Left lung (tissue), 10 donors: ENCODE measurements around the gene ZNF682. TPM values are rescaled to one million over a fixed set of nuclear protein-coding genes. Genes with fewer than 3 reads are reported as not detected.

Experiments
- ATAC-seq: fragments of 200-7000 bp; cut with Tn5 transposase; one replicate; pipeline ENCODE4 v1.9.1; 2020; ENCODE audit warnings: moderate library complexity
- DNase-seq, 4 donors: peaks; one replicate each; pipeline ENCODE4 v3.0.0-alpha.2; 2013 to 2020
- H3K27ac ChIP-seq, 2 donors: fragments of 200-600 bp; sonication (generic) in 1 of 2; one replicate each; pipeline versions ENCODE4 v1.5.0 to v1.8.0; 2020 to 2021
- H3K27me3 ChIP-seq, 2 donors: fragments of 200-600 bp; sonication (generic) in 1 of 2; one replicate each; pipeline versions ENCODE4 v1.5.0 to v1.8.0; 2020 to 2021
- H3K36me3 ChIP-seq, 2 donors: fragments of 200-600 bp; sonication (generic) in 1 of 2; one replicate each; pipeline versions ENCODE4 v1.5.0 to v1.8.0; 2020 to 2021
- H3K4me1 ChIP-seq, 2 donors: fragments of 200-600 bp; one replicate each; pipeline ENCODE4 v1.8.0; 2021
- H3K4me3 ChIP-seq, 2 donors: fragments of 200-600 bp; sonication (generic) in 1 of 2; one replicate each; pipeline versions ENCODE4 v1.5.0 to v1.8.0; 2020 to 2021; ENCODE audit warnings: mild to moderate bottlenecking in 1 of 2
- H3K9me3 ChIP-seq, 2 donors: fragments of 200-600 bp; sonication (generic) in 1 of 2; one replicate each; pipeline versions ENCODE4 v1.5.0 to v1.8.0; 2020 to 2021
- intact Hi-C, 2 donors: fragments of 100-400 bp; cut with DNase I; formaldehyde crosslinking; loops; one replicate each; pipeline versions ENCODE4 v1.11.2 to v1.14.2; 2022
- polyA plus RNA-seq, 6 donors: library from polyadenylated mRNA; unstranded; fragments of 120-200 nt; gene quantifications; one replicate each; pipeline ENCODE4 v1.2.1, GENCODE V29; 2013; ENCODE audit not compliant: insufficient read length in 6 of 6
- total RNA-seq, 2 donors: library from RNA; stranded (reverse); fragmentation: NEBNext Ultra II Directional; extraction: Animal tissue kit (Norgen Biotek cat#: 25700); gene quantifications; one replicate each; pipeline ENCODE4 v1.2.1, GENCODE V29; 2021
- TF ChIP-seq, protein P1 (sequence below), 2 donors: fragments of 200-600 bp; sonication (generic) in 1 of 2; IDR thresholded peaks; one replicate each; pipeline versions ENCODE4 v1.5.0 to v1.8.0; 2021; ENCODE audit warnings: antibody characterized with exemption in 2 of 2
- donor health status: DM: no; HTN: yes; CAD: no.
- donor health status: DM: no; HTN: no; CAD: no.

Gene ZNF682
- total and polyA plus RNA-seq, 8 donors: 6.2 to 29.9 (median 22.5) TPM

DNA sequence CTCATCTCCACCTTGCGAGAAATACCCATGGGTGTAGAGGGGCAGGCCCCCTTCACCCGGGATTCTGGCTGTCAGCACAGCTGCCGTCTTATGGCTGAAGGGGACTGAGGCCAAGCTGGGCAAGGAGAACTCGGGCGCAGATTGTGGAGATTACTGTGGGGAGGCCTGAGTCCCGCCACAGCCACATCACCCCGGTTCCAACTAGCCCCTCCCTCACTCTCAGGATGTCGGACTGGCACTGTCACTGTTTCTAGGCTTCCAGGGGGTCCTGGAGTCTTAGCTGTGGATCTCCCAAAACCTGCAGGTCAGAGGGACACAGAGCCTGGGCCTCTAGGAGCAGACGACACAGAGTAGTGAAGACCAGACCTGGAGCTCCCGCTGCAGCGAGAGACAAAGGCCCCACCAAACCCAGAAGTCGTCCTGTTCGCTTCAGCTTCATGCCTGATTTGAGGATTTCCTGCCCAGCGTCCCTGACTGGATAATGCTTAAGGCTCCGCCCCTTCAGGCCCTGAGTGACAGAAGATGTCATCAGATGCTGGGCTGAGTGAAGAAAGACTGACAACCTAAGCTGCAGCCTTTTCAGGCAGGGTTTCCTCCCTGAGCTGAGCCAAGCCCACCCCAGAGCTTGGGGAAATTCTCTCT lies 82.8 kb downstream of the ZNF682 start:
- ATAC-seq (no peak), DNase-seq (peak in 1 of 4 donors; percentile 20)
- H3K27ac ChIP-seq: no peak overlapping the region
- intact Hi-C loops: loop anchor here in 1 of 2 donors (10.0 kb wide), 1 partner anchor 422 kb away; the partner anchor contains the start of gene CILP2
- no peaks in the 10 kb centered on the region for H3K36me3 ChIP-seq
- H3K4me1 ChIP-seq: peaks cover 0 to 4% of the 10 kb centered on the region in 2 donors
- H3K9me3 ChIP-seq: peaks cover 0 to 3% of the 10 kb centered on the region in 2 donors
- no peaks in the 10 kb centered on the region for H3K27me3 ChIP-seq
- H3K4me3 ChIP-seq: no peak overlapping the region
- TF ChIP-seq, protein P1, sequence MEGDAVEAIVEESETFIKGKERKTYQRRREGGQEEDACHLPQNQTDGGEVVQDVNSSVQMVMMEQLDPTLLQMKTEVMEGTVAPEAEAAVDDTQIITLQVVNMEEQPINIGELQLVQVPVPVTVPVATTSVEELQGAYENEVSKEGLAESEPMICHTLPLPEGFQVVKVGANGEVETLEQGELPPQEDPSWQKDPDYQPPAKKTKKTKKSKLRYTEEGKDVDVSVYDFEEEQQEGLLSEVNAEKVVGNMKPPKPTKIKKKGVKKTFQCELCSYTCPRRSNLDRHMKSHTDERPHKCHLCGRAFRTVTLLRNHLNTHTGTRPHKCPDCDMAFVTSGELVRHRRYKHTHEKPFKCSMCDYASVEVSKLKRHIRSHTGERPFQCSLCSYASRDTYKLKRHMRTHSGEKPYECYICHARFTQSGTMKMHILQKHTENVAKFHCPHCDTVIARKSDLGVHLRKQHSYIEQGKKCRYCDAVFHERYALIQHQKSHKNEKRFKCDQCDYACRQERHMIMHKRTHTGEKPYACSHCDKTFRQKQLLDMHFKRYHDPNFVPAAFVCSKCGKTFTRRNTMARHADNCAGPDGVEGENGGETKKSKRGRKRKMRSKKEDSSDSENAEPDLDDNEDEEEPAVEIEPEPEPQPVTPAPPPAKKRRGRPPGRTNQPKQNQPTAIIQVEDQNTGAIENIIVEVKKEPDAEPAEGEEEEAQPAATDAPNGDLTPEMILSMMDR (IDR thresholded peaks at IDR 0.05): no peak

DNA sequence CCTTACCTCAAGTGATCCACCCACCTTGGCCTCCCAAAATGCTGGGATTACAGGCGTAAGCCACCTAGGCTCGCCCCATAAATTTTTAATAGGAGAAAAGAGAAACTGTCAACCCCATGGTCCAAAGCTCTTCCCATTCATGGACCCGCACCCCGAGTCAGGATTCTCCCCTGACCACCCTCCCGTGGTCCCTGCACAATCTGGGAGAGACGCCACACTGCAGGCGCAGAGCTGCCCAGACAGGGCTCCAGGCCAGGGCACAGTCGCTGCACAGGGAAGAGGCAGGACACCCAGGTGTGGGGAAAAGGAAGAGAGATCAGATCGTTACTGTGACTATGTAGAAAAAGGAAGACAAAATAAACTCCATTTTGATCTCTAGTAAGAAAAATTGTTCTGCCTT lies 84.1 kb downstream of the ZNF682 start:
- Histone ChIP-seq H3K9me3 (peaks cover 0 to 12% of the 10 kb centered on the region in 2 donors), H3K4me1 (peaks cover 0 to 4% of the 10 kb centered on the region in 2 donors), H3K27me3 (no peaks in the 10 kb centered on the region), H3K36me3 (no peaks in the 10 kb centered on the region), H3K27ac (no peak overlapping the region), H3K4me3 (no peak overlapping the region)
- TF ChIP-seq, protein P1 (IDR thresholded peaks at IDR 0.05): no peak
- intact Hi-C loops: loop anchor here in 1 of 2 donors (10.0 kb wide), 1 partner anchor 420 kb away; the partner anchor contains the start of gene CILP2
- DNase-seq: no peak
- ATAC-seq: no peak

Other genes starting within 250 kb of the ZNF682 start
- 10 to 100 TPM; 16.8 to 18.6 TPM for gene ZNF506, start 217.8 kb downstream of the ZNF682 start, total RNA-seq
- gene ZNF506, start 217.8 kb downstream of the ZNF682 start, polyA plus RNA-seq: 10 to 100 TPM; 33.7 to 45.0 (median 42.2) TPM
- gene ZNF253, start 173.6 kb downstream of the ZNF682 start, total RNA-seq: 10 to 100 TPM in 1 of 2 donors, 1 to 10 TPM in 1; 9.1 to 11.4 TPM
- gene ZNF253, start 173.6 kb downstream of the ZNF682 start, polyA plus RNA-seq: 10 to 100 TPM; 27.6 to 36.8 (median 33.9) TPM
- gene ZNF93, start 138.6 kb downstream of the ZNF682 start, total RNA-seq: 1 to 10 TPM; 6.2 to 8.3 TPM
- gene ZNF93, start 138.6 kb downstream of the ZNF682 start, polyA plus RNA-seq: 10 to 100 TPM; 14.0 to 19.4 (median 16.5) TPM
- 10 to 100 TPM in 1 of 2 donors, 1 to 10 TPM in 1; 4.3 to 11.8 TPM for gene ZNF90, start 38.5 kb upstream of the ZNF682 start, total RNA-seq
- gene ZNF90, start 38.5 kb upstream of the ZNF682 start, polyA plus RNA-seq: 10 to 100 TPM; 23.1 to 37.3 (median 35.8) TPM
- 1 to 10 TPM; 6.4 to 9.3 TPM for gene ZNF486, start 127.7 kb upstream of the ZNF682 start, total RNA-seq
- gene ZNF486, start 127.7 kb upstream of the ZNF682 start, polyA plus RNA-seq: 10 to 100 TPM; 21.7 to 32.9 (median 26.9) TPM